Left ventricle myocardium inferior (tissue), 1 donor: ENCODE data around the gene RXFP1. TPM values are rescaled to one million over a fixed set of nuclear protein-coding genes. Genes with fewer than 3 reads are reported as not detected.

ENCODE experiments used
- DNase-seq: peaks from one replicate; pipeline ENCODE4 v3.0.0-alpha.2; 2020
- H3K27ac ChIP-seq: fragments of 200-600 bp; replicated peaks from 2 replicates; pipeline ENCODE4 v1.8.0; 2021
- H3K27me3 ChIP-seq: fragments of 200-600 bp; 2 replicates; pipeline ENCODE4 v1.8.0; 2021; ENCODE audit warnings: low read depth
- H3K36me3 ChIP-seq: fragments of 200-600 bp; 2 replicates; pipeline ENCODE4 v1.8.0; 2021
- H3K4me1 ChIP-seq: fragments of 200-600 bp; 2 replicates; pipeline ENCODE4 v1.8.0; 2021
- H3K4me3 ChIP-seq: fragments of 200-600 bp; 2 replicates; pipeline ENCODE4 v1.8.0; 2021; ENCODE audit warnings: mild to moderate bottlenecking, moderate library complexity
- H3K9me3 ChIP-seq: fragments of 200-600 bp; replicated peaks from 2 replicates; pipeline ENCODE4 v1.8.0; 2021
- CTCF ChIP-seq: fragments of 200-600 bp; IDR thresholded peaks from 2 replicates; pipeline ENCODE4 v1.8.0; 2021; ENCODE audit warnings: antibody characterized with exemption, mild to moderate bottlenecking, borderline replicate concordance
- intact Hi-C: fragments of 100-400 bp; cut with micrococcal nuclease; formaldehyde crosslinking; loops from one replicate; pipeline ENCODE4 v1.11.0; 2022
- total RNA-seq: library from RNA; stranded (reverse); fragmentation: NEBNext Ultra II Directional; extraction: Animal tissue kit (Norgen Biotek cat#: 25700); gene quantifications from one replicate; pipeline ENCODE4 v1.2.1, GENCODE V29; 2021
- donor health status: DM: no; HTN: yes; CAD: no; lungs with severe emphysema.

RXFP1 gene
- total RNA-seq, 1 donor from 2014 or later: not detected

- intact Hi-C loops: no loop called here
- no peak for DNase-seq
Observed at GRCh38 chr4:158669310-158669709, 147.6 kb downstream of the RXFP1 start.

GRCh38 chr4:158670975-158671664 is 149.4 kb downstream of the RXFP1 start:
- Histone ChIP-seq H3K27ac (peak overlapping the region; percentile 99), H3K9me3 (no peaks in the 10 kb centered on the region), H3K4me3 (peak overlapping the region; percentile 91), H3K4me1 (peaks cover 61% of the 10 kb centered on the region), H3K36me3 (no peaks in the 10 kb centered on the region), H3K27me3 (no peaks in the 10 kb centered on the region)
- intact Hi-C loops: no loop called here
- peak; percentile 77 for DNase-seq
- no peak for TF ChIP-seq CTCF

More at GRCh38 chr4:158669310-158669709, 147.6 kb downstream of the RXFP1 start:
- H3K9me3 ChIP-seq: no peaks in the 10 kb centered on the region
- no peak for TF ChIP-seq CTCF
- peaks cover 44% of the 10 kb centered on the region for H3K4me1 ChIP-seq
- no peak overlapping the region for H3K27ac ChIP-seq
- no peaks in the 10 kb centered on the region for H3K36me3 ChIP-seq
- H3K4me3 ChIP-seq: no peak overlapping the region
- no peaks in the 10 kb centered on the region for H3K27me3 ChIP-seq

- no peaks in the 10 kb centered on the region for H3K9me3 ChIP-seq
- TF ChIP-seq CTCF: no peak
- H3K27me3 ChIP-seq: no peaks in the 10 kb centered on the region
- peak within 1 kb of the TSS; percentile 99 for H3K27ac ChIP-seq
- no peaks in the 10 kb centered on the region for H3K36me3 ChIP-seq
- peaks cover 64% of the 10 kb centered on the region for H3K4me1 ChIP-seq
- intact Hi-C loops: no loop called here
- peak within 1 kb of the TSS; percentile 91 for H3K4me3 ChIP-seq
- no peak for DNase-seq
Observed at GRCh38 chr4:158671665-158671914, 149.9 kb downstream of the RXFP1 start, which contains the start of gene C4orf46. Gene C4orf46 (minus strand): TSS chr4:158671887. CDS start chr4:158671801, 86 bp downstream.

- H3K4me1 ChIP-seq: peaks cover 65% of the 10 kb centered on the region
- H3K27ac ChIP-seq: peak within 1 kb of the TSS; percentile 99
- no peaks in the 10 kb centered on the region for H3K27me3 ChIP-seq
- DNase-seq: peak; percentile 99
- intact Hi-C loops: no loop called here
- H3K9me3 ChIP-seq: no peaks in the 10 kb centered on the region
- H3K4me3 ChIP-seq: peak within 1 kb of the TSS; percentile 91
- no peaks in the 10 kb centered on the region for H3K36me3 ChIP-seq
- peak; percentile 75 for TF ChIP-seq CTCF
Observed at GRCh38 chr4:158671915-158672806, 150.5 kb downstream of the RXFP1 start, which contains the start of gene ETFDH. Gene ETFDH (plus strand): TSS chr4:158672296. CDS start chr4:158672457, 161 bp downstream.

GRCh38 chr4:158673633-158674032 is 152.0 kb downstream of the RXFP1 start:
- no peak for DNase-seq
- H3K4me1 ChIP-seq: peaks cover 77% of the 10 kb centered on the region
- H3K36me3 ChIP-seq: no peaks in the 10 kb centered on the region
- peak overlapping the region; percentile 99 for H3K27ac ChIP-seq
- H3K9me3 ChIP-seq: no peaks in the 10 kb centered on the region
- intact Hi-C loops: no loop called here
- no peak for TF ChIP-seq CTCF
- H3K27me3 ChIP-seq: no peaks in the 10 kb centered on the region
- peak overlapping the region; percentile 91 for H3K4me3 ChIP-seq
